Testis (tissue), 2 donors: ENCODE data around the gene TRIO.

Experiments
- POLR2A ChIP-seq: fragments of 450-650 bp; IDR thresholded peaks from one replicate; pipeline ENCODE4 v1.6.1; 2017; ENCODE audit warnings: antibody characterized with exemption, mild to moderate bottlenecking, moderate library complexity
- TF ChIP-seq, protein P1 (sequence below), 3 experiments: fragments of 450-650 bp in 2 of 3; fragments of 200-600 bp in 1 of 3; sonication (generic) in 1 of 3; IDR thresholded peaks; one replicate each; pipeline ENCODE4 v1.5.1; 2016 to 2019; ENCODE audit warnings: antibody characterized with exemption in 3 of 3, mild to moderate bottlenecking in 2 of 3, moderate library complexity in 1 of 3

DNA sequence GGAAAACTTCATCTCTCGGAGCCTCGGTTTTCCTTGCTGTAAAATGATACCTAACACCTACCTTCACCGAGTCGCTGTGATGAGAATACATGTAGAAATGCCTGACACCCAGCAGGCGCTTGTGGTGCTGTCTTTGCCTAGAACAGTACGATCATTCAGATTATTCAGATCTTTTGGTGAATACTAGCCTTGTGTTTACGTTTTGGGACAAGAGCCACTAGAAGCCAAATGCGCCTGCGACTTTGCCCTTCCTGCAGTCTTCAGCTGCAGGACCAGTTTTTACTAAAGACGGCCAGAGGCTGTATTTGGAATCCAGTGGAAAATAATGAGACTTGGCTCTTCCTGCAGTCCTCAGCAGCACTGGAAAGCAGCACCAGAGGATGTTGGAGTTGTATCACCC, 189.6 kb downstream of the TRIO start:
- TF ChIP-seq, protein P1, sequence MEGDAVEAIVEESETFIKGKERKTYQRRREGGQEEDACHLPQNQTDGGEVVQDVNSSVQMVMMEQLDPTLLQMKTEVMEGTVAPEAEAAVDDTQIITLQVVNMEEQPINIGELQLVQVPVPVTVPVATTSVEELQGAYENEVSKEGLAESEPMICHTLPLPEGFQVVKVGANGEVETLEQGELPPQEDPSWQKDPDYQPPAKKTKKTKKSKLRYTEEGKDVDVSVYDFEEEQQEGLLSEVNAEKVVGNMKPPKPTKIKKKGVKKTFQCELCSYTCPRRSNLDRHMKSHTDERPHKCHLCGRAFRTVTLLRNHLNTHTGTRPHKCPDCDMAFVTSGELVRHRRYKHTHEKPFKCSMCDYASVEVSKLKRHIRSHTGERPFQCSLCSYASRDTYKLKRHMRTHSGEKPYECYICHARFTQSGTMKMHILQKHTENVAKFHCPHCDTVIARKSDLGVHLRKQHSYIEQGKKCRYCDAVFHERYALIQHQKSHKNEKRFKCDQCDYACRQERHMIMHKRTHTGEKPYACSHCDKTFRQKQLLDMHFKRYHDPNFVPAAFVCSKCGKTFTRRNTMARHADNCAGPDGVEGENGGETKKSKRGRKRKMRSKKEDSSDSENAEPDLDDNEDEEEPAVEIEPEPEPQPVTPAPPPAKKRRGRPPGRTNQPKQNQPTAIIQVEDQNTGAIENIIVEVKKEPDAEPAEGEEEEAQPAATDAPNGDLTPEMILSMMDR (IDR thresholded peaks at IDR 0.05) = no peak
- no peak for TF ChIP-seq POLR2A
